Activated effector memory CD4-positive, alpha-beta T cell treated with anti-CD3 and anti-CD28 coated beads, Interleukin-2, amount 50 U/mL, for 16 hours (primary cell): ENCODE measurements around the gene CUX1.
"Not testable (repeated sequence)": the region's sequence is repeated elsewhere in the genome, so short reads cannot be mapped to it uniquely, and the experiment has no call there.

ENCODE experiments used
- DNase-seq: peaks from one replicate; pipeline ENCODE4 v3.0.0-alpha.2; 2020

Gene CUX1

GRCh38 chr7:101824440-101824839, 7.0 kb downstream of the CUX1 start:
- DNase-seq, result no peak

GRCh38 chr7:101826081-101826835, 8.8 kb downstream of the CUX1 start:
- no peak for DNase-seq

GRCh38 chr7:101828301-101829020, 11.0 kb downstream of the CUX1 start:
- no peak for DNase-seq

- DNase-seq, result no peak
These were observed 11.9 kb downstream of the CUX1 start for GRCh38 chr7:101829374-101829773.

- DNase-seq, result no peak
These were observed 12.4 kb downstream of the CUX1 start for GRCh38 chr7:101829821-101830220.

- not testable (repeated sequence) for DNase-seq
These were observed 14.0 kb downstream of the CUX1 start for GRCh38 chr7:101831396-101831795.

- DNase-seq, result no peak
These were observed 14.8 kb downstream of the CUX1 start for GRCh38 chr7:101832205-101832631.

- DNase-seq, result no peak
These were observed 15.4 kb downstream of the CUX1 start for GRCh38 chr7:101832685-101833375.

- DNase-seq, result no peak
These were observed 16.4 kb downstream of the CUX1 start for GRCh38 chr7:101833799-101834198.

GRCh38 chr7:101835136-101835535, 17.7 kb downstream of the CUX1 start:
- no peak for DNase-seq

- DNase-seq, result not testable (repeated sequence)
These were observed 20.0 kb downstream of the CUX1 start for GRCh38 chr7:101837433-101837832.

- DNase-seq, result no peak
These were observed 21.5 kb downstream of the CUX1 start for GRCh38 chr7:101838837-101839483.

GRCh38 chr7:101841328-101841727, 23.9 kb downstream of the CUX1 start:
- no peak for DNase-seq

- DNase-seq, result no peak
These were observed 26.2 kb downstream of the CUX1 start for GRCh38 chr7:101843293-101844271.

GRCh38 chr7:101845974-101846373, 28.5 kb downstream of the CUX1 start:
- no peak for DNase-seq

GRCh38 chr7:101846800-101847538, 29.5 kb downstream of the CUX1 start:
- DNase-seq, result no peak

GRCh38 chr7:101848208-101848951, 31.0 kb downstream of the CUX1 start:
- DNase-seq, result peak; percentile 14

- DNase-seq, result not testable (repeated sequence)
These were observed 31.9 kb downstream of the CUX1 start for GRCh38 chr7:101849314-101849713.

- DNase-seq, result peak; percentile 6
These were observed 34.9 kb downstream of the CUX1 start for GRCh38 chr7:101852364-101852763.

- no peak for DNase-seq
These were observed 36.3 kb downstream of the CUX1 start for GRCh38 chr7:101853684-101854083.
